Spleen (tissue), 11 donors: ENCODE data around the gene TIMP2. TPM values are rescaled to one million over a fixed set of nuclear protein-coding genes. Genes with fewer than 3 reads are reported as not detected.

ENCODE experiments used
- DNase-seq: peaks from one replicate; pipeline ENCODE4 v3.0.0-alpha.2; 2020
- H3K27ac ChIP-seq, 8 donors: fragments of 200-600 bp; sonication (generic) in 7 of 8; 1 replicate in 4 of 8; 2 replicates in 4 of 8; pipeline versions ENCODE4 v1.5.0 to v1.8.0; 2016 to 2021; ENCODE audit warnings: inconsistent platforms in 4 of 8, mild to moderate bottlenecking in 4 of 8, moderate library complexity in 1 of 8
- H3K27me3 ChIP-seq, 7 donors: fragments of 200-600 bp; sonication (generic) in 6 of 7; replicated peaks in 1 of 7; 1 replicate in 4 of 7; 2 replicates in 3 of 7; pipeline versions ENCODE4 v1.5.0 to v1.8.0; 2016 to 2021; ENCODE audit warnings: inconsistent platforms in 3 of 7, mild to moderate bottlenecking in 1 of 7
- H3K36me3 ChIP-seq, 6 donors: fragments of 200-600 bp; sonication (generic) in 5 of 6; 1 replicate in 4 of 6; 2 replicates in 2 of 6; pipeline versions ENCODE4 v1.5.0 to v1.8.0; 2016 to 2021; ENCODE audit warnings: inconsistent platforms in 2 of 6
- H3K4me1 ChIP-seq, 6 donors: fragments of 200-600 bp; sonication (generic) in 5 of 6; 1 replicate in 3 of 6; 2 replicates in 3 of 6; pipeline versions ENCODE4 v1.5.0 to v1.8.0; 2016 to 2021; ENCODE audit warnings: inconsistent platforms in 3 of 6
- H3K4me3 ChIP-seq, 8 donors: fragments of 200-600 bp; sonication (generic) in 7 of 8; 1 replicate in 4 of 8; 2 replicates in 4 of 8; pipeline versions ENCODE4 v1.5.0 to v1.8.0; 2016 to 2021; ENCODE audit warnings: inconsistent platforms in 4 of 8, mild to moderate bottlenecking in 4 of 8, moderate library complexity in 2 of 8
- H3K9me3 ChIP-seq, 8 donors: fragments of 200-600 bp; sonication (generic) in 7 of 8; 1 replicate in 4 of 8; 2 replicates in 4 of 8; pipeline versions ENCODE4 v1.5.0 to v1.8.0; 2016 to 2021; ENCODE audit warnings: inconsistent platforms in 4 of 8
- POLR2A ChIP-seq, 3 donors: fragments of 450-650 bp; IDR thresholded peaks; one replicate each; pipeline ENCODE4 v1.5.1; 2017; ENCODE audit warnings: antibody characterized with exemption in 3 of 3, mild to moderate bottlenecking in 1 of 3
- POLR2AphosphoS5 ChIP-seq, 3 donors: sonication (generic); formaldehyde crosslinking; IDR thresholded peaks; one replicate each; pipeline ENCODE4 v1.5.1; 2017; ENCODE audit warnings: antibody characterized with exemption in 3 of 3
- WGBS, 5 donors: extraction: QIAGEN DNeasy Blood & Tissue Kit in 3 of 5; methylation state at CpG; one replicate each; pipeline versions ENCODE4 v1.1.5 to v1.1.7; 2013 to 2018; 5-methylcytosine and 5-hydroxymethylcytosine counted together
- intact Hi-C: fragments of 100-400 bp; cut with DNase I; formaldehyde crosslinking; loops from one replicate; pipeline ENCODE4 v1.15.0; 2023; ENCODE audit warnings: low total_unique reads
- polyA plus RNA-seq, 3 donors: library from polyadenylated mRNA; stranded (reverse); fragments of 200-250 nt; gene quantifications; one replicate each; pipeline ENCODE4 v1.2.1, GENCODE V29; 2013
- total RNA-seq, 7 donors: library from RNA; depleted of rRNA in 3 of 7; stranded (reverse); fragments of >200 nt in 3 of 7; fragmentation: NEBNext Ultra II Directional in 4 of 7; extraction: Animal tissue kit (Norgen Biotek cat#: 25700) in 4 of 7; gene quantifications; one replicate each; pipeline versions ENCODE4 v1.1.0 to v1.2.1, GENCODE V29; 2016 to 2021
- TF ChIP-seq, protein P1 (sequence below), 11 experiments: fragments of 200-600 bp in 7 of 11; fragments of 450-650 bp in 4 of 11; sonication (generic) in 4 of 11; IDR thresholded peaks in 8 of 11; conservative IDR thresholded peaks in 3 of 11; 1 replicate in 7 of 11; 2 replicates in 4 of 11; pipeline versions ENCODE4 v1.4.0 to v1.8.0; 2016 to 2021; ENCODE audit warnings: antibody characterized with exemption in 11 of 11, inconsistent platforms in 4 of 11, mild to moderate bottlenecking in 1 of 11
- donor health status: healthy with polysubstance abuse.
- donor health status: DM: no; HTN: no; CAD: no; lungs with moderate emphysema.
- donor health status: DM: no; HTN: no; CAD: no.
- donor health status: Bipolar disorder and iron deficiency.
- donor health status: healthy.
- donor health status: DM: no; HTN: no; CAD: no.
- donor health status: DM: yes; HTN: yes; CAD: no.

TIMP2 gene
- total and polyA plus RNA-seq, 10 donors, result 16.3 to 333 (median 181) TPM

DNA sequence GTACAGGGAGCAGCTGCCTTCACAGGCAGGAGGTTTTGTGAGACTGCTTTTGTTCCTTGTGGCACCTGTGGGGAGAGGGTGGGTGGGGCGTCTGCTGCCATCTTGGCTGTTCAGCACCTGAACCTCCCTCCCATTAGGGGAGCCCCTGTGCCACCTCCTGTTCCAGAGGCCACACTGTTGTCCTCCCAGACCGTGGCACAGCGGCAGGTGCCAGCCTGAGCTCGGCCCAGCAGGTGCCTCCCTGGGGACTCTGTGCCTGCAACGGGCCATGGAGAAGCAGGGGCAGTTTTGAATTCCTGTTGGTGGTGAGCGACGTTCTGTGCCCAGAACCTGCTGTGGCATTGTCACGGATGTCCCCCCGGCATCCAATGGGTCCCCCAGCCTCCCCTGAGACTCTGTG is 44.7 kb upstream of the TIMP2 start:
- H3K4me1 ChIP-seq, result peaks cover 7 to 57% (median 28%) of the 10 kb centered on the region in 6 donors
- WGBS, 5 donors, result 65 to 100% (median 82%) methylated on average over 2 to 9 of the region's 9 CpGs
- no peaks in the 10 kb centered on the region for H3K9me3 ChIP-seq
- intact Hi-C loops, result loop anchor here (5.0 kb wide), 1 partner anchor 108 kb away; no protein-coding TSS in a partner anchor
- no peaks in the 10 kb centered on the region for H3K27me3 ChIP-seq
- peak in 1 of 3 donors; percentile 4 for TF ChIP-seq POLR2AphosphoS5 (IDR thresholded peaks at IDR 0.05)
- TF ChIP-seq, protein P1, sequence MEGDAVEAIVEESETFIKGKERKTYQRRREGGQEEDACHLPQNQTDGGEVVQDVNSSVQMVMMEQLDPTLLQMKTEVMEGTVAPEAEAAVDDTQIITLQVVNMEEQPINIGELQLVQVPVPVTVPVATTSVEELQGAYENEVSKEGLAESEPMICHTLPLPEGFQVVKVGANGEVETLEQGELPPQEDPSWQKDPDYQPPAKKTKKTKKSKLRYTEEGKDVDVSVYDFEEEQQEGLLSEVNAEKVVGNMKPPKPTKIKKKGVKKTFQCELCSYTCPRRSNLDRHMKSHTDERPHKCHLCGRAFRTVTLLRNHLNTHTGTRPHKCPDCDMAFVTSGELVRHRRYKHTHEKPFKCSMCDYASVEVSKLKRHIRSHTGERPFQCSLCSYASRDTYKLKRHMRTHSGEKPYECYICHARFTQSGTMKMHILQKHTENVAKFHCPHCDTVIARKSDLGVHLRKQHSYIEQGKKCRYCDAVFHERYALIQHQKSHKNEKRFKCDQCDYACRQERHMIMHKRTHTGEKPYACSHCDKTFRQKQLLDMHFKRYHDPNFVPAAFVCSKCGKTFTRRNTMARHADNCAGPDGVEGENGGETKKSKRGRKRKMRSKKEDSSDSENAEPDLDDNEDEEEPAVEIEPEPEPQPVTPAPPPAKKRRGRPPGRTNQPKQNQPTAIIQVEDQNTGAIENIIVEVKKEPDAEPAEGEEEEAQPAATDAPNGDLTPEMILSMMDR (IDR thresholded peaks at IDR 0.05 in 8 of 11, conservative IDR thresholded peaks at IDR 0.05 in 3 of 11), result no peak
- DNase-seq, result no peak
- peaks cover 0 to 21% (median 0%) of the 10 kb centered on the region in 6 donors for H3K36me3 ChIP-seq
- no peak overlapping the region for H3K4me3 ChIP-seq
- H3K27ac ChIP-seq, result no peak overlapping the region

DNA sequence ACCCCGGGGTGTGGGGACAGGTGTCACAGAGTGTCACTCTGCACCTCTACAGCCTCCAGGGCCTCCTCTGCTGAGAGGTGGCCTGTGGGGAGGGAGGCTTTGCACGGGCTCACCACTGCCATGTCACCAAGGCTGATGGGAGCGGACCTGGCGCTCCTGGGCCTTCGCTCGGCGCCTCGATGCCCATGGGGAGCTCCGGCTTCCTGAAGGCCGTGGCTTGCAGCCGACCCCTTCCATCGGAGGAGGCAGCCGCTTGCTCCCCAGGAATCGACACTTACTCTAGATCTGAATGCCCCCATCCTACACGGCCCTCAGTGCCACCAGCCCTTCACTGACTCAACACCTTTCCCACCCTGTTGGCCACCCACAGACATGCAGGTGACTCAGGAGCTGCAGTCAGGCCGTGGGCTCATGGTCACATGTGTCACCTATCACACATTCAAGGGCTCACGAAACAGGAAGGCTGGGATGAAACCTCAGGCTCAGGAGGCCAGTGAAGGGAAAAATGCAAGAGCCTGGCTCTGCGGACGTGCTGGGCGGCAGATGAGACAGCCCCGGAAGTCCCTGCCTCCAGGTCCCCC is 42.7 kb upstream of the TIMP2 start:
- WGBS, 5 donors, result 88 to 93% (median 90%) methylated on average over 16 to 21 of the region's 21 CpGs
- peaks cover 0 to 12% (median 0%) of the 10 kb centered on the region in 6 donors for H3K36me3 ChIP-seq
- no peak for TF ChIP-seq POLR2AphosphoS5 (IDR thresholded peaks at IDR 0.05)
- no peak for TF ChIP-seq POLR2A (IDR thresholded peaks at IDR 0.05)
- TF ChIP-seq, protein P1 (IDR thresholded peaks at IDR 0.05 in 8 of 11, conservative IDR thresholded peaks at IDR 0.05 in 3 of 11), result no peak
- intact Hi-C loops, result no loop called here
- H3K27ac ChIP-seq, result no peak overlapping the region
- H3K9me3 ChIP-seq, result no peaks in the 10 kb centered on the region
- peaks cover 7 to 40% (median 24%) of the 10 kb centered on the region in 6 donors for H3K4me1 ChIP-seq
- H3K27me3 ChIP-seq, result no peaks in the 10 kb centered on the region
- no peak for DNase-seq
- H3K4me3 ChIP-seq, result no peak overlapping the region

DNA sequence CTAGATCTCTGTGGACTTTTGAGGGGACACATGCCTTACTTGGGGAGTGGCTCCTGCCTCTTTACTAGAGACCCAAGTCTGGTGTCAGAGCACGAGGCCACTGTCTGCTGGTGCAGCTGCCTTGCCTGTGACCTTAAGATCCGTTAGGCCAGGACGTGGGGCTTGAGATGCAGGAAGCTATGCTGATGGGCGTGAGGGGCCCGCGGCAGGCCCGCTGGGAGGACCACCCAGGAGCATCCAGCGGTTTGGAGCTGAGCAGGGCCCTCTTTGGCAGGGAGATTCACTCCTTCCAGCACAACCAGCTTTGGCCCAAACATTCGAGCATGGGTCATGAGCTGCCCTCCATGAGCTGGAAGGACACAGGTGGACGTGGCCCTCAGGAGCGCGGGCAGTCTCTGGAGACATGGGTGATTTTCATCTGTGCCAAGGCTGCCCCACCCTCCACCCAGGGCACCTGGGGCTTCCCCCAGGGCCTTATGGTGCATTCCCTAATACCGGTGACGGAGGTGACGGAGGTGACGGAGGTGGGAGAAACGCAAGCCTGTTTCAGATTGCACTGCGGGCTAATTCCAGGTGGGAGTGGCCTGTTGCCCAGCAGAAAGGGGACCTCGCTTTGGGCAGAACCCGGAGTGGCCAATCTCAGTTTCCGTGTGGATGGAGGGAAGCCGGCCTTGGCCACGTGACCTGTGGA is 41.9 kb upstream of the TIMP2 start:
- no peak overlapping the region for H3K27ac ChIP-seq
- no peak for TF ChIP-seq POLR2A (IDR thresholded peaks at IDR 0.05)
- no peak for TF ChIP-seq POLR2AphosphoS5 (IDR thresholded peaks at IDR 0.05)
- TF ChIP-seq, protein P1 (IDR thresholded peaks at IDR 0.05 in 8 of 11, conservative IDR thresholded peaks at IDR 0.05 in 3 of 11), result no peak
- DNase-seq, result no peak
- peaks cover 0 to 6% (median 0%) of the 10 kb centered on the region in 6 donors for H3K36me3 ChIP-seq
- intact Hi-C loops, result no loop called here
- H3K9me3 ChIP-seq, result no peaks in the 10 kb centered on the region
- 74 to 87% (median 80%) methylated on average over 19 to 23 of the region's 23 CpGs for WGBS, 5 donors
- no peaks in the 10 kb centered on the region for H3K27me3 ChIP-seq
- peaks cover 7 to 35% (median 22%) of the 10 kb centered on the region in 6 donors for H3K4me1 ChIP-seq
- H3K4me3 ChIP-seq, result no peak overlapping the region

DNA sequence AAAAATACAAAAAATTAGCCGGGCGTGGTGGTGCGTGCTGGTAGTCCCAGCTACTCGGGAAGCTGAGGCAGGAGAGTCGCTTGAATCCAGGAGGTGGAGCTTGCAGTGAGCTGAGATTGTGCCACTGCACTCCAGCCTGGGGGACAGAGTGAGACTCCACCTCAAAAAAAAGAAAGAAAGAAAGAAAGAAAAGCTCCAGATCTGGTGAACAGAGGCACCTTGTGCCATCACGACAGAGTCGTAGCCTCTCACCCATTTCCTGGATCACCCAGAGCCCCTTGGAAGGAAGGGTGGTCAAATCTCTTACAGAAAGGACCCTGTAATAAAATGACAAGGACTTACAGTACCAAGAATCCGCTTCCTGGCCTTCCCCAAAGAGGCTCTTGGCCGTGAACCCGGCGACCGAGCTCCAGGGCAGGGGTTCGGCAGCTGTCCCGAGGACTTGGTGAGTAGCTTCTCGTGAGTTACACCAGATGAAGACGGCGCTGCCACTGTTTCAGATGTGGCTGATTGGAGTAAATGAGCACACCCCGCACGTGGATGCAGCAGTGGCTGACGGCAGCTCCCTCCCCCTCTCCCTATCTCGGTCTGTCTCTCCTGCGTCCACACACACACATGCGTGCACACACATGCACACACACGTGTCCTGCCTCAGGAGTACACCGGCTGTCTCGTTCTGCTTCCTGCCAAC is 41.1 kb upstream of the TIMP2 start:
- peaks cover 0 to 6% (median 0%) of the 10 kb centered on the region in 6 donors for H3K36me3 ChIP-seq
- DNase-seq, result no peak
- H3K4me1 ChIP-seq, result peaks cover 3 to 27% (median 16%) of the 10 kb centered on the region in 6 donors
- H3K4me3 ChIP-seq, result no peak overlapping the region
- no peak for TF ChIP-seq POLR2A (IDR thresholded peaks at IDR 0.05)
- TF ChIP-seq POLR2AphosphoS5 (IDR thresholded peaks at IDR 0.05), result no peak
- TF ChIP-seq, protein P1 (IDR thresholded peaks at IDR 0.05 in 8 of 11, conservative IDR thresholded peaks at IDR 0.05 in 3 of 11), result no peak
- 81 to 88% (median 84%) methylated on average over 25 to 26 of the region's 26 CpGs for WGBS, 5 donors
- H3K27ac ChIP-seq, result no peak overlapping the region
- H3K27me3 ChIP-seq, result no peaks in the 10 kb centered on the region
- H3K9me3 ChIP-seq, result no peaks in the 10 kb centered on the region
- intact Hi-C loops, result no loop called here
